SK-N-SH (cell line): ENCODE measurements around the gene FAM181A. TPM values are rescaled to one million over a fixed set of nuclear protein-coding genes. Genes with fewer than 3 reads are reported as not detected.

Experiments used
- CTCF ChIA-PET: fragments of 300-600, 350-600 bp; formaldehyde crosslinking; extraction: SDS; loops from one replicate; lab custom pipeline; 2021; lab: Yijun Ruan, JAX
- POLR2A ChIA-PET: fragments of 350-600 bp; sonication (Branson Sonifier 250); formaldehyde crosslinking; extraction: SDS; loops from one replicate; lab custom pipeline; 2020; ENCODE audit warnings: antibody characterized with exemption, inconsistent platforms; lab: Yijun Ruan, JAX
- DNase-seq: peaks from one replicate; pipeline ENCODE4 v3.0.0; 2012
- H2AFZ ChIP-seq: fragments of 200-600 bp; sonication (generic); 2 replicates; pipeline ENCODE4 v1.8.1; 2016; ENCODE audit warnings: antibody characterized with exemption, mild to moderate bottlenecking, low read depth
- H3F3A ChIP-seq: fragments of 200-600 bp; sonication (generic); replicated peaks from 2 replicates; pipeline ENCODE3; 2016; ENCODE audit warnings: antibody characterized with exemption, mild to moderate bottlenecking; ENCODE audit not compliant: insufficient read depth
- H3K27ac ChIP-seq, 2 experiments: fragments of 200-500 bp in 1 of 2; fragments of 200-600 bp in 1 of 2; sonication (Bioruptor generic) in 1 of 2; sonication (generic), shearing (Covaris generic) in 1 of 2; 2 replicates each; pipeline versions ENCODE4 v1.5.1 to v1.6.1; 2014 to 2016; ENCODE audit warnings: low read depth in 2 of 2, inconsistent platforms in 1 of 2, low read length in 1 of 2, mild to moderate bottlenecking in 1 of 2, mixed read lengths in 1 of 2
- H3K27me3 ChIP-seq: fragments of 200-600 bp; sonication (generic), shearing (Covaris generic); 2 replicates; pipeline ENCODE4 v1.6.1; 2016; ENCODE audit warnings: mixed run types; ENCODE audit not compliant: insufficient read depth
- H3K36me3 ChIP-seq, 2 experiments: fragments of 200-500 bp in 1 of 2; fragments of 200-600 bp in 1 of 2; sonication (Bioruptor generic) in 1 of 2; sonication (generic) in 1 of 2; replicated peaks in 1 of 2; 2 replicates each; pipeline versions ENCODE3 to v1.5.1; 2014 to 2016; ENCODE audit warnings: low read length in 1 of 2, mild to moderate bottlenecking in 1 of 2; ENCODE audit not compliant: insufficient read depth in 2 of 2, control insufficient read depth in 1 of 2
- H3K4me1 ChIP-seq, 2 experiments: fragments of 200-500 bp in 1 of 2; fragments of 200-600 bp in 1 of 2; sonication (Bioruptor generic) in 1 of 2; sonication (generic), shearing (Covaris generic) in 1 of 2; 2 replicates each; pipeline versions ENCODE4 v1.5.1 to v1.6.1; 2014 to 2016; ENCODE audit warnings: low read depth in 1 of 2, low read length in 1 of 2, mixed run types in 1 of 2; ENCODE audit not compliant: insufficient read depth in 2 of 2, control insufficient read depth in 1 of 2
- H3K4me2 ChIP-seq: fragments of 200-600 bp; sonication (generic), shearing (Covaris generic); 2 replicates; pipeline ENCODE4 v1.6.1; 2017; ENCODE audit warnings: mixed run types
- H3K4me3 ChIP-seq, 2 experiments: fragments of 200-500 bp in 1 of 2; fragments of 200-600 bp in 1 of 2; sonication (Bioruptor generic) in 1 of 2; sonication (generic), shearing (Covaris generic) in 1 of 2; 2 replicates each; pipeline versions ENCODE4 v1.5.1 to v1.8.1; 2014 to 2016; ENCODE audit warnings: low read depth in 2 of 2, inconsistent platforms in 1 of 2, low read length in 1 of 2, mild to moderate bottlenecking in 1 of 2, mixed read lengths in 1 of 2, moderate library complexity in 1 of 2
- H3K79me2 ChIP-seq: fragments of 200-600 bp; sonication (generic); 2 replicates; pipeline ENCODE4 v1.8.1; 2017; ENCODE audit warnings: mild to moderate bottlenecking; ENCODE audit not compliant: insufficient read depth
- H3K9ac ChIP-seq: fragments of 200-600 bp; sonication (generic); 2 replicates; pipeline ENCODE4 v1.6.1; 2017; ENCODE audit warnings: mixed run types
- H3K9me2 ChIP-seq: fragments of 200-600 bp; sonication (generic); 2 replicates; pipeline ENCODE4 v1.6.1; 2017; ENCODE audit warnings: mixed run types
- H3K9me3 ChIP-seq: fragments of 200-600 bp; sonication (generic); 2 replicates; pipeline ENCODE4 v1.6.1; 2017; ENCODE audit warnings: mixed run types, mild to moderate bottlenecking, moderate library complexity
- H4K20me1 ChIP-seq: fragments of 200-600 bp; sonication (generic); 2 replicates; pipeline ENCODE4 v1.6.1; 2017; ENCODE audit warnings: mild to moderate bottlenecking, mixed run types; ENCODE audit not compliant: insufficient read depth
- CTCF ChIP-seq: fragments of 200-600 bp; sonication (generic); IDR thresholded peaks from 2 replicates; pipeline ENCODE4 v1.6.1; 2017; ENCODE audit warnings: antibody characterized with exemption, mild to moderate bottlenecking, moderate library complexity
- ELF1 ChIP-seq: IDR thresholded peaks from 2 replicates; pipeline ENCODE4 v1.4.0; 2012
- EP300 ChIP-seq, 2 experiments: IDR thresholded peaks; 2 replicates each; pipeline versions ENCODE4 v1.4.0 to v1.6.1; 2012; ENCODE audit warnings: borderline replicate concordance in 1 of 2, low read depth in 1 of 2, low read length in 1 of 2
- FOSL2 ChIP-seq: IDR thresholded peaks from 2 replicates; pipeline ENCODE4 v1.4.0; 2012; ENCODE audit warnings: low read depth, mild to moderate bottlenecking, moderate library complexity, borderline replicate concordance
- FOXJ3 ChIP-seq: sonication (generic); formaldehyde crosslinking; IDR thresholded peaks from 2 replicates; pipeline ENCODE4 v1.5.1; 2020; ENCODE audit warnings: mild to moderate bottlenecking, missing genetic modification reagents
- IRF3 ChIP-seq: fragments of 150-350 bp; IDR thresholded peaks from 2 replicates; pipeline ENCODE4 v1.6.1; 2016; ENCODE audit warnings: mild to moderate bottlenecking, low read depth, low read length
- JUND ChIP-seq: IDR thresholded peaks from 2 replicates; pipeline ENCODE4 v1.4.0; 2012
- MAX ChIP-seq: IDR thresholded peaks from 2 replicates; pipeline ENCODE4 v1.4.0; 2012; ENCODE audit warnings: low read depth
- MEF2A ChIP-seq: IDR thresholded peaks from 2 replicates; pipeline ENCODE4 v1.4.0; 2012; ENCODE audit warnings: low read depth, borderline replicate concordance
- NFIC ChIP-seq: IDR thresholded peaks from 2 replicates; pipeline ENCODE4 v1.4.0; 2012; ENCODE audit warnings: borderline replicate concordance
- PBX3 ChIP-seq: IDR thresholded peaks from 2 replicates; pipeline ENCODE4; 2012
- POLR2AphosphoS5 ChIP-seq: IDR thresholded peaks from 2 replicates; pipeline ENCODE4 v1.6.1; 2012; ENCODE audit warnings: low read depth, low read length
- RAD21 ChIP-seq: IDR thresholded peaks from 2 replicates; pipeline ENCODE4 v1.6.1; 2012; ENCODE audit warnings: mild to moderate bottlenecking, low read length
- REST ChIP-seq: IDR thresholded peaks from 2 replicates; pipeline ENCODE4 v1.6.1; 2012; ENCODE audit warnings: mild to moderate bottlenecking, low read depth, low read length, moderate library complexity
- TAF1 ChIP-seq: IDR thresholded peaks from 2 replicates; pipeline ENCODE4 v1.6.1; 2012; ENCODE audit warnings: low read depth, mild to moderate bottlenecking, low read length, moderate library complexity, borderline replicate concordance
- TCF12 ChIP-seq: IDR thresholded peaks from 2 replicates; pipeline ENCODE4 v1.4.0; 2012
- TEAD4 ChIP-seq: IDR thresholded peaks from 2 replicates; pipeline ENCODE4 v1.4.0; 2012; ENCODE audit warnings: mild to moderate bottlenecking, borderline replicate concordance; ENCODE audit not compliant: insufficient read depth
- WGBS: methylation state at CpG from one replicate; pipeline ENCODE4 v1.1.6; 2017; ENCODE audit warnings: low lambda C conversion rate; 5-methylcytosine and 5-hydroxymethylcytosine counted together
- polyA plus RNA-seq, 3 experiments: library from polyadenylated mRNA; depleted of rRNA; stranded (reverse); fragments of >200 nt; gene quantifications; 2 replicates each; pipeline ENCODE4 v1.2.3, GENCODE V29; 2012

Gene FAM181A
- polyA plus RNA-seq, 1 of the 3 experiments (the other 2 are of a cell fraction), result not detected

- H3K9ac ChIP-seq, result no peak overlapping the region
- no peaks in the 10 kb centered on the region for H3K36me3 ChIP-seq
- DNase-seq, result no peak
- peak overlapping the region in 1 of 2 experiments; percentile 78; a peak in 2 of 4 replicates for H3K27ac ChIP-seq
- no peaks in the 10 kb centered on the region for H3K27me3 ChIP-seq
- no peaks in the 10 kb centered on the region for H3K9me3 ChIP-seq
- 87% methylated on average over 3 of the region's 3 CpGs for WGBS
- no peaks in the 10 kb centered on the region for H3K79me2 ChIP-seq
- peaks cover 25% of the 10 kb centered on the region for H3F3A ChIP-seq
- CTCF ChIA-PET, result interaction anchor here (2.3 to 4.6 kb wide), 2 partner anchors 25 to 26 kb away, joined by 12 to 31 read pairs; no protein-coding TSS in a partner anchor
- H3K4me1 ChIP-seq, result peaks cover 0 to 8% of the 10 kb centered on the region in 2 experiments; a peak in 2 of 4 replicates
- H2AFZ ChIP-seq, result no peak overlapping the region
- POLR2A ChIA-PET, result no interaction called here
- no peaks in the 10 kb centered on the region for H3K9me2 ChIP-seq
- TF ChIP-seq TAF1, result no peak
- TF ChIP-seq ELF1, result no peak
- TF ChIP-seq POLR2AphosphoS5, result no peak
- TF ChIP-seq, all 33 proteins: peak for 0
- Histone ChIP-seq H3K4me2 (no peak overlapping the region), H3K4me3 (no peak overlapping the region), H4K20me1 (no peaks in the 10 kb centered on the region)
Observed at GRCh38 chr14:93964820-93965286, 37.7 kb downstream of the FAM181A start.

GRCh38 chr14:93965287-93965821 is 38.2 kb downstream of the FAM181A start:
- Histone ChIP-seq H4K20me1 (no peaks in the 10 kb centered on the region), H3K27ac (peak overlapping the region in 1 of 2 experiments; percentile 89; a peak in 2 of 4 replicates), H3K9me2 (no peaks in the 10 kb centered on the region), H3K9ac (no peak overlapping the region), H3K4me3 (no peak overlapping the region), H3K36me3 (no peaks in the 10 kb centered on the region), H3K9me3 (no peaks in the 10 kb centered on the region), H3K27me3 (no peaks in the 10 kb centered on the region), H3K4me1 (peaks cover 0 to 5% of the 10 kb centered on the region in 2 experiments; a peak in 2 of 4 replicates), H3K79me2 (no peaks in the 10 kb centered on the region), H2AFZ (no peak overlapping the region), H3F3A (peaks cover 20% of the 10 kb centered on the region), H3K4me2 (peak overlapping the region; percentile 20; the same call in 1 of the 2 replicates)
- WGBS, result 21% methylated on average over 2 of the region's 3 CpGs
- no peak for DNase-seq
- ChIA-PET CTCF (interaction anchor here (4.6 kb wide), 1 partner anchor 26 kb away, joined by 31 read pairs; no protein-coding TSS in a partner anchor), POLR2A (no interaction called here)
- TF ChIP-seq ELF1, result no peak
- peak; percentile 43; the same call in 1 of the 2 replicates for TF ChIP-seq MAX
- TF ChIP-seq IRF3, result no peak
- TF ChIP-seq TCF12, result peak; percentile 64
- no peak for TF ChIP-seq FOXJ3 (CRISPR knock-in tag)
- no peak for TF ChIP-seq CTCF
- TF ChIP-seq NFIC, result peak; percentile 67; the same call in 1 of the 2 replicates
- no peak for TF ChIP-seq REST
- TF ChIP-seq RAD21, result no peak
- peak; percentile 57; the same call in 1 of the 2 replicates for TF ChIP-seq TEAD4
- peak; percentile 2 for TF ChIP-seq PBX3
- TF ChIP-seq JUND, result peak; percentile 62; the same call in 1 of the 2 replicates
- TF ChIP-seq FOSL2, result peak; percentile 69; the same call in 1 of the 2 replicates
- peak in 1 of 2 experiments; percentile 37; a peak in 1 of 4 replicates for TF ChIP-seq EP300 (IDR thresholded peaks at IDR 0.05; ENCODE audit: borderline replicate concordance in 1 of 2, low read depth in 1 of 2, low read length in 1 of 2)
- TF ChIP-seq TAF1, result no peak
- TF ChIP-seq MEF2A, result no peak
